Body of pancreas (tissue), 4 donors: Measurements from ENCODE around the gene RBL2.

Source experiments
- CTCF ChIP-seq, 7 experiments: fragments of 450-650 bp in 4 of 7; fragments of 200-600 bp in 3 of 7; sonication (generic) in 3 of 7; IDR thresholded peaks; one replicate each; pipeline ENCODE4 v1.5.1; 2016 to 2019; ENCODE audit warnings: antibody characterized with exemption in 7 of 7
- POLR2A ChIP-seq, 3 donors: fragments of 450-650 bp; IDR thresholded peaks; one replicate each; pipeline ENCODE4 v1.6.1; 2016; ENCODE audit warnings: antibody characterized with exemption in 3 of 3, mild to moderate bottlenecking in 2 of 3

- peak in 2 of 3 donors; percentile 43 to 53 for TF ChIP-seq POLR2A (IDR thresholded peaks at IDR 0.05)
- peak in 4 of 7 experiments; percentile 17 to 47 (median 25) for TF ChIP-seq CTCF (IDR thresholded peaks at IDR 0.05)
These were observed 77.4 kb downstream of the RBL2 start for GRCh38 chr16:53511403-53512280.
